Measurements from ENCODE around the gene TEKT4. TPM values are rescaled to one million over a fixed set of nuclear protein-coding genes. Genes with fewer than 3 reads are reported as not detected.
"Not testable (repeated sequence)": the region's sequence is repeated elsewhere in the genome, so short reads cannot be mapped to it uniquely, and the experiment has no call there.

Gene TEKT4
- total and polyA plus RNA-seq, 4 donors: 0.69 to 3.8 (median 2.4) TPM

DNA sequence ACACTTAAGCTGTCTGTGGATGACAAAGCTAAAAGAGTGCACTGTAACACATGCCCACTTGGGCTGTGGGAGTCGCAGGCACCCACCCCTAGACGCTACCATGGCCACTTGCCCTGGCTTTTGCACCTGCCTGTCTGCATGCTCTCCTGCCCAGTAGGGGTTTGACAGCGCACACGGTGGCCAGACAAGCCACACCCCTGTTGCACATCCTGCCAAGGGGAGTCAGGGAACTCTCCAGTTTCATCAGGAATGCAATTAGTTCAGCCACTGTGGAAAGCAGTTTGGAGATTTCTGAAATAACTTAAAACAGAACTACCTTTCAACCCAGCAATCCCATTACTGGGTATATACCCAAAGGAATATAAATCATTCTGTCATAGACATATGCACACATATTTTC lies 35.7 kb downstream of the TEKT4 start:
- H3K27me3 ChIP-seq (ENCODE audit: control insufficient read depth, insufficient read depth, low read length); H3K4me1 ChIP-seq (ENCODE audit: control insufficient read depth, insufficient read depth, low read length); H3K27ac ChIP-seq (ENCODE audit: low read depth, low read length); DNase-seq (ENCODE audit: low read depth in 4 of 6, low spot score in 6 of 6); H3K4me3 ChIP-seq (ENCODE audit: low read depth, low read length); H3K36me3 ChIP-seq (ENCODE audit: control insufficient read depth, insufficient read depth, low read length); H3K9me3 ChIP-seq (ENCODE audit: control insufficient read depth, insufficient read depth, low read length): not testable (repeated sequence)
- WGBS (ENCODE audit: insufficient coverage): 55% methylated on average over 4 of the region's 4 CpGs

DNA sequence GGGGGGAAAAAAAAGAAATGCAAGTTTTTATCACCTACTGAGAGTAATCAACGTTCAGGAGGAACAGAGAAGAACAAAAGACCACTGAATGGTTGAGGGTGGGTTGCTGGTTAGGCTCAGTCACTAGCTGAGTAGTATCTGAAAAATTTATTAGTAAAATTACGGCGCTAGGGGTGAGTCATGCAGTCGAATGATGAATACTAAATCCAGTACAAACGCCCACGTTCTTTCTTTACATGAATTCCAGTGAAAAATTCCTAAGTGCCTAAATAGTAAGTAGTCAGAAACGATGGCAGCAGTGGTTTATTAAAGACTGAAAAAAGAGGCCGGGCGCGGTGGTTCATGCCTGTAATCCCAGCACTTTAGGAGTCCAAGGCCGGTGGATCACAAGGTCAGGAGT lies 52.0 kb downstream of the TEKT4 start:
- Histone ChIP-seq H3K9me3 (ENCODE audit: control insufficient read depth, insufficient read depth, low read length) (no peaks in the 10 kb centered on the region), H3K4me3 (ENCODE audit: low read depth, low read length) (no peak overlapping the region), H3K4me1 (ENCODE audit: control insufficient read depth, insufficient read depth, low read length) (no peaks in the 10 kb centered on the region), H3K36me3 (ENCODE audit: control insufficient read depth, insufficient read depth, low read length) (no peaks in the 10 kb centered on the region), H3K27ac (ENCODE audit: low read depth, low read length) (no peak overlapping the region), H3K27me3 (ENCODE audit: control insufficient read depth, insufficient read depth, low read length) (peaks cover 4% of the 10 kb centered on the region)
- DNase-seq (ENCODE audit: low read depth in 4 of 6, low spot score in 6 of 6): no peak
- WGBS (ENCODE audit: insufficient coverage): 78% methylated on average over 5 of the region's 11 CpGs

DNA sequence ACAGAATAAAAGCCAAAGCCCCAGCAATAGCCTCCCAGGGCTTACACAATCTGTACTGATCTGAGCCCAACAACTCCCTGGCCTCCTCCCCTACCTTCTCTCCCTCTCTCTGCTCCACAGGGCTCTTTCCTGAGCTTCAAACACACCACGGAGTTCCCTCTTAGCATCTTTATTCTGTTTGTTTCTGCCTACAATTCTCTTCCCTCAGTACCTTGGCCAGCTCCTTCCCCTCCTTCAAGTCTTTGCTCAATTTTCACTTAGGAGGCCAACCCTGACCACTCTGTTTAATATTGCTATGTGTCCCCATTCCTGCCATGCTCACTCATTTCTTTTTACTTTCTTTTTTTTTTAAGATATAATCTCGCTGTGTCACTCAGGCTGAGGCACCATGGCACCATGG lies 53.8 kb downstream of the TEKT4 start:
- H3K36me3 ChIP-seq (ENCODE audit: control insufficient read depth, insufficient read depth, low read length); H3K27me3 ChIP-seq (ENCODE audit: control insufficient read depth, insufficient read depth, low read length); H3K27ac ChIP-seq (ENCODE audit: low read depth, low read length); H3K4me1 ChIP-seq (ENCODE audit: control insufficient read depth, insufficient read depth, low read length); H3K4me3 ChIP-seq (ENCODE audit: low read depth, low read length); DNase-seq (ENCODE audit: low read depth in 4 of 6, low spot score in 6 of 6); H3K9me3 ChIP-seq (ENCODE audit: control insufficient read depth, insufficient read depth, low read length): not testable (repeated sequence)
- WGBS (ENCODE audit: insufficient coverage): 36% methylated on average over 2 of the region's 2 CpGs

Small RNA genes lying within 50 kb of the gene (small RNA-seq; reads per million reads assigned to genes)
- gene RNU6-1320P (ENCODE audit: low replicate concordance): not detected

Other genes with a start within 250 kb of the TEKT4 start
- gene MAL, start 154.3 kb downstream of the TEKT4 start, total RNA-seq: 10 to 100 TPM; 19.5 to 23.0 TPM
- gene MAL, start 154.3 kb downstream of the TEKT4 start, polyA plus RNA-seq (ENCODE audit: insufficient read length in 2 of 2): 10 to 100 TPM in 1 of 2 donors, 1 to 10 TPM in 1; 8.2 to 17.6 TPM

Measured in spinal cord (tissue), 10 donors.